GM21529 (cell line): ENCODE measurements around the gene CP.
"Not testable (repeated sequence)": the region's sequence is repeated elsewhere in the genome, so short reads cannot be mapped to it uniquely, and the experiment has no call there.

ENCODE experiments used
- ATAC-seq: cut with Tn5 transposase; IDR thresholded peaks from one replicate; pipeline ENCODE4 v1.9.1; 2021; ENCODE audit not compliant: unreplicated experiment

Gene CP

DNA sequence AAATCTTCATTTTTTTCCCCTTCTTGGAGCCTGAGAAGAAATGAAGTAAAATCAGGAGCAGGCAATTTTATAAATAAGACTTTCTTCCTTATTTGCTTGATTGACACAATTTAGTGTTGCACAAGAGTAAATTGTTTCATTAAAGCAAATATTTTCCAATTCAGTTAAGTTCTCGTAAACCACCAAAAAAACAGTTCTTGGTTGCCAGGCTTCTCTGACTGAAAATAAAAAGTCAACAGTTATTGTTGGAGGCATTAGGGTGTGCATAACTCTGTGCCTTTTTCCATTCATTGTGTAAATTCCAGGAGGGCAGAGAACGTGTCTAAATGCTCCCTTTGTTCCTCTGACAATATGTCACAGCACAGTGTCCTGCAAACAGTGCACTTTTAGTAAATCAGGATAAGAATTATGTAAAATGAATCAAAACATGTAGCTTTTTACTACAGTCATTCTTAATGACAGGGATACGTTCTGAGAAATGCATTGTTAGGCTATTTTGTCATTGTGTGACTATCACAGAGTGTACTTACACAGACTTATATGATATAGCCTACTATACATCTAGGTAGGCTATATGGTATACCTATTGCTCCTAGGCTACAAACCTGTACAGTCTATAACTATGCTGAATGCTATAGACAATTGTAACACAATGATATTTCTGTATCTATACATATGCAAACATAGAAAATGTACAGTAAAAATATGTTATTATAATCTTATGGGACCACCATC, at the start of gene CP:
TSS of gene CP (minus strand) at position 47 of the 735 bp plus-strand sequence. CDS start at position 10, 37 bp downstream.
- ATAC-seq, result no peak

DNA sequence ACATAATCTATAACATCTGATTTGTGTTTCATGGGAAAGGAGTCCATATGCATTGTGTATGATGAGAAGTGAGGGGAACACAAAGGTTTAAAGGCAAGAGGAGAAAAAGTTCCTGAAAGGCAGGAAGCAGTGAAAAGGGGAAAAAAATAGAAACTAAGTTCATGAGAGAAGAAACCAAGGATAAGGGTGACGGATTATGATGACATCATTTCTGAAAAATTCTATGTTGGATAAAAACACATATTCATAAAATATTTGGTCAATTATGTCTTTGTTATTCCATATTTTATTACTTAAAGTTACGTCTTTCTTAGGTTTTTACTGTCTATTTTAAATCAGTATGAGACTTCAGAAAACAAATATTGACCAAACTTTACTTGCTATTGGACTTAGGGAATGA, 48.6 kb upstream of the CP start:
- no peak for ATAC-seq

GRCh38 chr3:149269687-149270086, 48.1 kb upstream of the CP start:
- no peak for ATAC-seq

GRCh38 chr3:149267565-149267964, 45.9 kb upstream of the CP start:
- ATAC-seq, result peak; percentile 77

DNA sequence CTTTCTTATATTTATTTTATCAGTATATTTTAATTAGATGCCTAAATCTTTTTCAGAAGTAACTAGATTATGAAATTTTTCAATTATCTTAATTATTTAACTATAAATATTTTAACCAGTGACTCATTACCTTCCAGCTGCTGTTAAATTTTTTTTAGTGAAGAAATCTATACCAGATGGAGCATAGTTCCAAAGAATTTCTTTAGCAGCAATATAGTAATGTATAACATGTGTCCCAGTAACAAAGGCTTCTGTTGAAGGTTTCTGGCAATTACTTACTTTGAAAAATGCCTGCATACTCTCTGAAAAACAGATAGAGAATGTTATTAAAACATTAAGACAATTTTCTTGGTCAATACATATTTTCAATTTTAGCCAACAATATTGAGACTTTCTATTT, 45.1 kb upstream of the CP start:
- no peak for ATAC-seq

DNA sequence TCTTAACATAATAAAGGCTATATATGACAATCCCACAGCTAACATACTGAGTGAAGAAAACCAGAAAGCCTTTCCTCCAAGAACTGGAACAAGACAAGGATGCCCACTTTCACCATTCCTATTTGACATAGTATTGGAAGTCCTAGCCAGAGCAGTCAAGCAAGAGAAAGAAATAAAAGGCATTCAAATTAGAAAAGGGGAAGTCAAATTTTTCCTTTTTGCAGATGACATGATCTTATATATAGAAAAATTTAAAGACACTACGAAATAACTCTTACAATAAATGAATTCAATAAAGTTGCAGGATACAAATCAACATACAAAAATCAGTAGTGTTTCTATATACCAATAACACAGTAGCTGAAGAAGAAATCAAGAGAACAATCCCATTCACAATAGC, 42.2 kb upstream of the CP start:
- ATAC-seq, result no peak

GRCh38 chr3:149258714-149259113, 37.1 kb upstream of the CP start:
- ATAC-seq, result no peak

GRCh38 chr3:149258298-149258697, 36.7 kb upstream of the CP start:
- ATAC-seq, result no peak

DNA sequence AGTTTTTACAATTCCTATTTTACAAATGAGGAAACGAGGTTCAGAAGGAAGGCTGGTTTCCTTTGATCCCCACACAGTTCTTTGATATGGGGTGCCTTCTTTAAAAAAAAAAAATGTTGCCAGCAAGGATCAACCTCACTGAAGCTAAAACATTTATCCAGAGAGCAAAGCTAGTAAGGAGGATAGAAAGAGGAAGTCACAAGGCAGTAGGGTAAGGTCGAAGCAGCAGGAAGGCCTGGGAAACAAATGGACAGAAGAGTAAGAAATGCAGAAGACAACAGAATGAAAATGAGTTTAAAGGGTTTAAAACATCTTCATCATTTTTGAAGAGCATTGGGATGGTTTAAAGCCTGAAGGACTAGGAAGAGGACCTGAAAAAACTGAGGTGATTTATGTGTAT, 30.6 kb upstream of the CP start:
- no peak for ATAC-seq

- ATAC-seq, result no peak
These were observed 29.6 kb upstream of the CP start for GRCh38 chr3:149251186-149251585.

DNA sequence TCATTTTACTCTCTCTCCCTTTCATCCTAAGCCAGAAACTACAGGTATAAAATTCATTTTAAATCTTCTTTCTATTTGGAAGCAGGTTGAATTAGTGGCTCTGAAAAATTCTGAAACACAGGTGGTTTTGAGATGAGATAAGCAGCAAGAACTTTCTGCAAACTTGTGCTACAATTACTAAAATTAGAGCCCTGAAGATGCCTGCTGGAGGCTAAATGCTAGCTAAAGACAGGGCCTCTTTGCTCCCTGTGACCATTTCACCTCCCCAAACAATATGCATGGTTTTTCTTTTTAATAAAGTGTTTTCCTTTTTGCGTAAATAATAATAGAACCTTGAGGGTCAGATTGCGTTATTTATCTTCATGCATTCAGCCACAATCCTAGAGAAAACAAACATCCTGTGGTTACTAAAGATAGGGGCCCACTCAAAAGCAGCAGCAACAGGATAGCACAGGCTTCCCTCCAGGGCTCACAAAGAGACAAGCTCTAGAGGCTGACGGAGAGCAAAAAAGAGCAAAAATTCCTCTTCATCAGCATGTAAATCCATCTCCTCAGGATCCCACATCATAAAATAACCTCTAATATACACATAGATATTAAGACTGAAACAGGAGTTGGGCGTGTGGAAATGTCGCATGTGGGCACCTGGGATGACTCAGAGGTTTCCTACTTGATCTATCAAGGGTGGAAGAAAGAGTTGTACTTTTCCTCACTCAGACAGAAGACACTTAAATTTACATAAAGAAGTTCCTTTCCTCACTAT, 26.5 kb upstream of the CP start:
- ATAC-seq, result peak; percentile 54

- no peak for ATAC-seq
These were observed 25.5 kb upstream of the CP start for GRCh38 chr3:149247008-149247710.

DNA sequence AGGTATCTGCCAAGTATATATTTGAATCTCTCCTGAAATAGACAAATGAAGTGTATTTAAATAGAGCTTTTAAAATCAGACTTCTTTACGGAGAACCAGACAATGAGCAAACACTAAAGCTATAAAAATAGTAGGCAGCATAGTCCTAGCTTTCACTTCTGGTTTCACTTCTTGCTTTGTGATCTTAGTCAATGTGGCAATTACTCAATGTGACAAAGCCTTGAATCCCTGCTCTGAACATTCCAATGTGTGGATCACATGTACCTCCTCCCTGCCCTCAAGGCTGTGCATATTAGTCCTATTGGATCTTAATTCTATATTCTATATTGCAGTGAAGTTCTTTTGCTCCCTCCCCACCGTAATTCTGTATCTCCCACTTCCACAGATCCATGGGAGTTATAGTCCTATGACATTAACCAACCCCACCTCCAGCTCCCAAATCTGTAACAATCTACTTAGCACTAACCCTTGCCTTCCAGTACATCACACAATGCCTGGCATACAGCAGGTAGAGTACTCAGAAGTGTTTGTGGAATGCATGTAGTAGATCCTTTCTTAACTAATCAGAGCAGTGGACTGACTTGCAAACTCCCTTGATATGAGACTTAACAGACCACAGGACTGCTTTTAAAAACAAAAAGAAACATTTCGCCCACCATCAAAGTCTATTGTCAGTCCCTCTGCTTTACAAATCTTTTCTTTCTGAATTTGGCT, 24.3 kb upstream of the CP start:
- peak; percentile 72 for ATAC-seq

GRCh38 chr3:149243540-149243939, 21.9 kb upstream of the CP start:
- peak; percentile 36 for ATAC-seq

- ATAC-seq, result no peak
These were observed 17.8 kb upstream of the CP start for GRCh38 chr3:149239357-149239936.

DNA sequence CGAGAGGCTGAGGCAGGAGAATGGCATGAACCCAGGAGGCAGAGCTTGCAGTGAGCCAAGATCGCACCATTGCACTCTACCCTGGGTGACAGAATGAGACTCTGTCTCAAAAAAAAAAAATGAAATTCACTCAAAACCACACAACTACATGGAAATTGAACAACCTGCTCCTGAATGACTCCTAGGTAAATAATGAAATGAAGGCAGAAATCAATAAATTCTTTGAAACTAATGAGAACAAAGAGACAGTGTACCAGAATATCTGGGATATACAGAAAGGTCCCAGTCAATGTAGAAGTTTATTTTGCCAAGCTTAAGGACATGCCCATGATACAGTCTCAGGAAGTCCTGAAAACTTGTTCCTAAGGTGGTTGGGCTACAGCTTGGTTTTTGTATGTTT, 16.6 kb upstream of the CP start:
- not testable (repeated sequence) for ATAC-seq

DNA sequence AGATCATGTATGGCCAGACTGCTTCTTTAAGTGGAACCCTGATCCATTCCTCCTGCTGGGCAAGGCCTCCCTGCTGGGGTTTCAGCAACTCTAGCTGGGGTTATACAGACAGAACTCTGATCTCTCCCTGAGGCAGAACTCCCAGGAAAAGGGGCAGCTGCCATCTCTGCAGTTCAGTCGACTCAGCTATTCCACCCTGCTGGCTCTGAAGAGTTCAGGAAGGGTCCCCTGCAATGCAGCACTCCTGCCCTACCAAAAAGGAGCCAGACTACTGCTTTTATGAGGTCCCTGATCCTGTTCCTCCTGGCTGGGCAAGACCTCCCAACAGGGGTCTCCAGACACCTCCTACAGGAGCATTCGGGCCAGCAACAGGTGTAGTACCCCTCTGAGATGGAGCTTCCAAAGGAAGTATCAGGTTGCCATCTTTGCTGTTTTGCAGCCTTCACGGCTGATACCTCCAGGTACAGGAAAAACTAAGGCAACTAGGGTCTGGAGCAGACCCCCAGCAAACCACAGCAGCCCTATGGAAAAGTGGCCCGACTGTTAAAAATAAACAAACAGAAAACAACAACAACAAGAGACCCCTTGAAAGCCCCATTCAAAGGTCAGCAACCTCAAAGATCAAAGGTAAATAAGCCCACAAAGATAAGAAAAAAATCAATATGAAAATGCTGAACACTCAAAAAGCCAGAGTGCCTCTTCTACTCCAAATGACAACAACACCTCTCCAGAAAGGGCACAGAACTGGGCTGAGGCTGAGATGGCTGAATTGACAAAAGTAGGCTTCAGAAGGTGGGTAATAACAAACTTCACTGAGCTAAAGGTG, 14.2 kb upstream of the CP start:
- no peak for ATAC-seq

DNA sequence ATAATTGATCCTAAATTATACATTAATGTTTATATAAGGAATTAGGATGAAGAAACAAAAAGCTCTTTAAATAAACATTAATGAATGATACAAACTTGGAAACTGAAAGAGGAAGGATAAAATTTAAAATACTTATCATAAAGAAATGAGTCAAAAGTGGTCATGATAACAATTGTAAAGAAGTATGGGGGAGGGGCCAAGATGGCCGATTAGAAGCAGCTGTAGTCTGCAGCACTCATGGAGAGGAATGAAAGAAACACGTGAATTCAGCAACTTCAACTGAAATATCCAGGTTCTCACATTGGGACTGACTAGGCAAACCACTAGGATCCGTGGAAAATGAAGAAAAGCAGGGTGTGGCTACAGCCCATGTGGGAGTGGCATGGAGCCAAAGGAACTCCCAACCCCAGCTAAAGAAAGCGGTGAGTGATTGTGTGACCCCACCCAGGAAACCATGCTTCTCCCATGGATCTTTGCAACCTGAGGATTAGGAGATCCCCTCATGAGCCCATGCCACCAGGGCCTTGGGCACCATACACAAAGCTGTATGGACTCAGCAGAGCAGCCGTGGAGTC, 13.1 kb upstream of the CP start:
- ATAC-seq, result no peak

GRCh38 chr3:149233323-149233722, 11.7 kb upstream of the CP start:
- ATAC-seq, result no peak

- no peak for ATAC-seq
These were observed 10.2 kb upstream of the CP start for GRCh38 chr3:149231871-149232270.
